ENCODE data around the gene ESRRA.

Gene ESRRA

DNA sequence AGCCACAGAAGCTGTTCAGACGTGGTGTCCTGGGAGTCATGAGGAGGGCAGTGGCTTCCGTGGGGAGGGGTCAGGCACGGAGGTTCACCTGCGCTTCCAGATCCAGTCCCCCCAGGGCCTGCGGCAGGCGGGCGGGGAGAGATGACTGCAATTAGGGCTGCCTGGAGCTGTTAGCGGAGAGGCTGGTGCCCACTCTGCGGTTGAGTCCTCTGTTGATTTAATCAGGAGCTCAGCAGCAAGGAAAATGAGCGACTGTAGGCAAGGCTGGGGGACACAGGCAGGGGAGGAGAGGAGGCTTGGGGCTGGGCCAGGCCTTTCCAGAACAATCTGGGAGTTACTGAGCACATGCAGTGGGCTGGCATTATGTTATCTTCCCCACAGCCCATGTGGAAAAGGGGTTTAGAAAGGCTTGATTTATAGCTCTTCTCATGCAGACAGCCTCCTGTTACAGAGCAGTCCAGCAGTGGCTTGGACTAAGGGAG is 40.9 kb upstream of the ESRRA start:
- peaks cover 32 to 51% of the 10 kb centered on the region in 2 donors for H3K36me3 ChIP-seq (ENCODE audit: control insufficient read depth in 1 of 2, insufficient read depth in 2 of 2, low read length in 2 of 2)
- peaks cover 13 to 14% of the 10 kb centered on the region in 2 donors for H3K4me1 ChIP-seq (ENCODE audit: control insufficient read depth in 1 of 2, insufficient read depth in 2 of 2, low read length in 2 of 2)
- no peak overlapping the region for H3K27ac ChIP-seq (ENCODE audit: low read length)
- H3K9me3 ChIP-seq (ENCODE audit: control insufficient read depth in 1 of 2, low read length in 2 of 2), result no peaks in the 10 kb centered on the region
- H3K27me3 ChIP-seq (ENCODE audit: low read depth, low read length), result no peaks in the 10 kb centered on the region
- H3K4me3 ChIP-seq (ENCODE audit: low read depth in 1 of 2, low read length in 2 of 2), result no peak overlapping the region

- H3K27me3 ChIP-seq (ENCODE audit: low read depth, low read length), result no peaks in the 10 kb centered on the region
- H3K27ac ChIP-seq (ENCODE audit: low read length), result no peak overlapping the region
- H3K9me3 ChIP-seq (ENCODE audit: control insufficient read depth in 1 of 2, low read length in 2 of 2), result no peaks in the 10 kb centered on the region
- H3K4me3 ChIP-seq (ENCODE audit: low read depth in 1 of 2, low read length in 2 of 2), result no peak overlapping the region
- H3K36me3 ChIP-seq (ENCODE audit: control insufficient read depth in 1 of 2, insufficient read depth in 2 of 2, low read length in 2 of 2), result peaks cover 27 to 42% of the 10 kb centered on the region in 2 donors
- H3K4me1 ChIP-seq (ENCODE audit: control insufficient read depth in 1 of 2, insufficient read depth in 2 of 2, low read length in 2 of 2), result peaks cover 13 to 14% of the 10 kb centered on the region in 2 donors
These were observed 39.9 kb upstream of the ESRRA start for GRCh38 chr11:64265176-64266160.

GRCh38 chr11:64266339-64266738 is 39.0 kb upstream of the ESRRA start:
- Histone ChIP-seq H3K36me3 (ENCODE audit: control insufficient read depth in 1 of 2, insufficient read depth in 2 of 2, low read length in 2 of 2) (peaks cover 27 to 38% of the 10 kb centered on the region in 2 donors), H3K27me3 (ENCODE audit: low read depth, low read length) (no peaks in the 10 kb centered on the region), H3K27ac (ENCODE audit: low read length) (no peak overlapping the region), H3K9me3 (ENCODE audit: control insufficient read depth in 1 of 2, low read length in 2 of 2) (no peaks in the 10 kb centered on the region), H3K4me1 (ENCODE audit: control insufficient read depth in 1 of 2, insufficient read depth in 2 of 2, low read length in 2 of 2) (peaks cover 13 to 14% of the 10 kb centered on the region in 2 donors), H3K4me3 (ENCODE audit: low read depth in 1 of 2, low read length in 2 of 2) (no peak overlapping the region)

GRCh38 chr11:64267207-64267945 is 37.9 kb upstream of the ESRRA start:
- H3K4me1 ChIP-seq (ENCODE audit: control insufficient read depth in 1 of 2, insufficient read depth in 2 of 2, low read length in 2 of 2), result peaks cover 14 to 20% of the 10 kb centered on the region in 2 donors
- H3K27me3 ChIP-seq (ENCODE audit: low read depth, low read length), result no peaks in the 10 kb centered on the region
- H3K36me3 ChIP-seq (ENCODE audit: control insufficient read depth in 1 of 2, insufficient read depth in 2 of 2, low read length in 2 of 2), result peaks cover 27% of the 10 kb centered on the region in 2 donors
- no peak overlapping the region for H3K4me3 ChIP-seq (ENCODE audit: low read depth in 1 of 2, low read length in 2 of 2)
- no peaks in the 10 kb centered on the region for H3K9me3 ChIP-seq (ENCODE audit: control insufficient read depth in 1 of 2, low read length in 2 of 2)
- H3K27ac ChIP-seq (ENCODE audit: low read length), result peak overlapping the region; percentile 83

DNA sequence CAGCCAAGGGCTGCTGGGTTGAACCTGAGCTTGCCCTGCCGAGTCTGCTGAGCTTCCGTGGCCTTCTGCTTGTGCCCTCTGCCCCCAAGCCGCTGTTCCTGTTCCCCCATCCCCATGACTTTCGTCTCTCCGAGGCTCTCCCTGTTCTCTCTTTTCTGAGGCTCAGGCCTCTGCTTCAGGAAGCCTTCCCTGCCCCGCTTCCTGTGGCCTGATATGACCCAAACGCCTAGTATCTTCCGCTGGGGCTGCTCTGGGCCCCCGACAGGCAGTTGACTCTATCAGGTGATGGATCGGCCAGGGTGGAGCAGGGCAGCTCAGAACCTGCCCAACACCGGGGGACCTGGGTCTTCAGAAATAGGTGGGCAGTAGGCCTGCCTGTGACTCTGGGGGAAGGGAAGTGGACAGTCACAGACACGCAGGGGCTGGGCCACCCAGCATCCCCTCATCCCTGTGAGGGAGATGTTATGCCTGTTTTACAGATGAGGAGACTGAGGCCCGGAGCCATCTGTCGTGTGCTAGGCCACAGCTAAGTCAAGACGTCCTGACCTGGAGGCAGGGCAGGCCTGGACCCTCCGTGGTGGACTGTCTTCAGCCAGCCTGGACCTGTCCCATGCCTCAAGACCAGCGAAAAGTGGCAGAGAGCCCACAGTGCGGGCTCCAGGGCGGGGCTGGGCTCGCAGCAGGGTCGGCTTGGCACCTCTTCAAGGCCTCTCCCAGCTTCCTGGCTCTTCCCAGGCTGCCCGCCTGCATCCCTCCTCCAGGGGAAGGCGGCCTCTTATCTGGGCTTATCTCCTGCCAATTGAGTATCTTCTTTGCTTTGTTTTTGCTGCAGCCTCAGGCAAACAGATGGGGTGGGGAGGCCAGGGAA is 37.1 kb upstream of the ESRRA start:
- Histone ChIP-seq H3K27me3 (ENCODE audit: low read depth, low read length) (no peaks in the 10 kb centered on the region), H3K4me3 (ENCODE audit: low read depth in 1 of 2, low read length in 2 of 2) (peak overlapping the region; percentile 60 to 71), H3K9me3 (ENCODE audit: control insufficient read depth in 1 of 2, low read length in 2 of 2) (no peaks in the 10 kb centered on the region), H3K36me3 (ENCODE audit: control insufficient read depth in 1 of 2, insufficient read depth in 2 of 2, low read length in 2 of 2) (peaks cover 19 to 24% of the 10 kb centered on the region in 2 donors), H3K4me1 (ENCODE audit: control insufficient read depth in 1 of 2, insufficient read depth in 2 of 2, low read length in 2 of 2) (peaks cover 14 to 22% of the 10 kb centered on the region in 2 donors), H3K27ac (ENCODE audit: low read length) (peak overlapping the region; percentile 83)

DNA sequence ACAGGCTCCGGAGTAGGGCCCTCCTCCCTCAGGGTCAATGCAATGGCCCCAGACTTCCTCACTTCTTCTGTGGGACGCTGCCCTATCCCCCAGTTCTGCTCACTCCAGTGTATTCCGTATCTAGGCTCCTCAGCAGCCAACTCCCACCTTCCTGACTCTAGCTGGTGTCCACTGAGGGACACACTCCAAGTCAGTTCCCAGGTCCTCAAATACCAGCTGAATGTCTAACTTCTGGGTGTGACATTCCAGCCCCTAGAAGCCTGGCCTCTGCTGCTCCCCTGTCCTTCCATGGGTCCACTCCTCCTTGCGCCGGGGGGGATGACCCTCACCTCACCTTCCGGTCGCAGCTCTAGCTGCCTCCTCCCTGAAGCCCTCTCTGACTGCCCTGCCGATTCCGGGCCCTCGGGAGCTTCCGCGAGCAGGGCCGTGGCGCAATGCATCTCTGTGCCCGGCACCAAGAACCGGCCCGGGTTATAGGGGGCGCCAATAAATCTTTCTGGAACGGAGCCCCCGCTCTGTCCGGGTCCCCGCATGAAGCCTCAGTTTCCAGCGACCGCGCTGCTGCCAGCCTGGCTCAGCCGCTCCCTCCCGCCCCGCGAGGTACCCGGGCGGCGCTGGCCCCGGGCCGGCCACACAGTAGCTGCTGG is 36.3 kb upstream of the ESRRA start:
- H3K4me3 ChIP-seq (ENCODE audit: low read depth in 1 of 2, low read length in 2 of 2), result peak overlapping the region; percentile 60 to 71
- H3K4me1 ChIP-seq (ENCODE audit: control insufficient read depth in 1 of 2, insufficient read depth in 2 of 2, low read length in 2 of 2), result peaks cover 14 to 22% of the 10 kb centered on the region in 2 donors
- peaks cover 13 to 16% of the 10 kb centered on the region in 2 donors for H3K36me3 ChIP-seq (ENCODE audit: control insufficient read depth in 1 of 2, insufficient read depth in 2 of 2, low read length in 2 of 2)
- no peaks in the 10 kb centered on the region for H3K9me3 ChIP-seq (ENCODE audit: control insufficient read depth in 1 of 2, low read length in 2 of 2)
- peak overlapping the region; percentile 83 for H3K27ac ChIP-seq (ENCODE audit: low read length)
- H3K27me3 ChIP-seq (ENCODE audit: low read depth, low read length), result no peaks in the 10 kb centered on the region

DNA sequence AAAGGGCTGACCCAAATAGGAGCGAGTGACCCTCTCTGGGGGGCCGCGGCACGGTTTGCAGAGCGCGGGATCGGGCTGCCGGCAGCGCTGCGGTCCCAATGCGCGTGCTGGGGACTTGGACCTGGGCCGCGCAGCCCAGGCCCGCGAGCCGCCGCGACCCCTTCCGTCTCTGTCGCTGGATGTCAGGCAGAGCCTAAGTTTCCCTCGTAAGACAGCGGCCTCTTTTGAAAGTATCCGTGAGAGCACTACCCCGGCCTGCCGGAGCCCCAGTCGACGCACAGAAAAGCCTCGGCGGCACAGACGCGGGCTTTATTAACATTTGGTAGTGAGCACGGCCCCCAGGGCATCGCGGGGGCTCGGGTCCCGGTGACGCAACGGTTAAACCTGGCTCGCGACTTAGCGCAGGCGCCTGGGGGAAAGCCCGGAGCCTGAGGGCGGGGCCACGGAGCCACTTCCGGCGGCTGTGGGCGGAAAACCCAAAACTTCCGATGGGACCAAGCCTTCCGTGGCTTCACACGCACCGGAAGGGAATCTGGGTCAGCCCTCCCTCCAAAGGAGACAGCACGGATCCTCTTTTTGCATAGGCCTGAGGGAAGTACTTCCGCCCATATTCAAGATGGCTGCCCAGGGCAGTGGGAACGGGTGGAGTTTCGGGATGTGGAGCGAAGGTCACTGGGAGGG is 35.6 kb upstream of the ESRRA start:
- Histone ChIP-seq H3K9me3 (ENCODE audit: control insufficient read depth in 1 of 2, low read length in 2 of 2) (no peaks in the 10 kb centered on the region), H3K4me3 (ENCODE audit: low read depth in 1 of 2, low read length in 2 of 2) (peak overlapping the region; percentile 71 to 88), H3K36me3 (ENCODE audit: control insufficient read depth in 1 of 2, insufficient read depth in 2 of 2, low read length in 2 of 2) (peaks cover 13% of the 10 kb centered on the region in 2 donors), H3K4me1 (ENCODE audit: control insufficient read depth in 1 of 2, insufficient read depth in 2 of 2, low read length in 2 of 2) (peaks cover 14 to 22% of the 10 kb centered on the region in 2 donors), H3K27ac (ENCODE audit: low read length) (peak overlapping the region; percentile 98), H3K27me3 (ENCODE audit: low read depth, low read length) (no peaks in the 10 kb centered on the region)

- H3K4me1 ChIP-seq (ENCODE audit: control insufficient read depth in 1 of 2, insufficient read depth in 2 of 2, low read length in 2 of 2), result peaks cover 0 to 9% of the 10 kb centered on the region in 2 donors
- no peak overlapping the region for H3K27ac ChIP-seq (ENCODE audit: low read length)
These were observed 30.1 kb upstream of the ESRRA start for GRCh38 chr11:64275031-64275800.

DNA sequence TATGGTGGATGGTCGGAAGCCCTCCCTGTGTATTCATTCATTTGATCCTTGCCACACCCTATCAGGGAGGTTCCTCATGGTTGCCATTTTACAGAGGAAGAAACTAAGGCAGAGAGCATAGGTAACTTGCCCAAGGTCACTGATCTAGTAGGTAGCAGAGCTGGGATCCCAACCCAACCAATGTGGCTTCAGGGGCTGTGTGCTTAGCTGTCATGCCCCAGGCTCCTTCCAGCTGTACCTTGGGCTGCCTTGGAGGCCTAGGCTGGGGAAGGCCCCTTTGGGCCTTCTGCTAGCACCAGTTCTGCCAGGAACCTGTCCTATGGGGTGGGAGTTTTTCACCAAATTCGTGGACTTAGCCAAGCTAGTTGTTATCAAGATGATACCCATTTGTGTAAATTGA is 29.5 kb upstream of the ESRRA start:
- H3K27ac ChIP-seq (ENCODE audit: low read length), result no peak overlapping the region
- H3K9me3 ChIP-seq (ENCODE audit: control insufficient read depth in 1 of 2, low read length in 2 of 2), result no peaks in the 10 kb centered on the region
- peaks cover 5 to 36% of the 10 kb centered on the region in 2 donors for H3K36me3 ChIP-seq (ENCODE audit: control insufficient read depth in 1 of 2, insufficient read depth in 2 of 2, low read length in 2 of 2)
- no peaks in the 10 kb centered on the region for H3K27me3 ChIP-seq (ENCODE audit: low read depth, low read length)
- H3K4me3 ChIP-seq (ENCODE audit: low read depth in 1 of 2, low read length in 2 of 2), result no peak overlapping the region
- H3K4me1 ChIP-seq (ENCODE audit: control insufficient read depth in 1 of 2, insufficient read depth in 2 of 2, low read length in 2 of 2), result peaks cover 0 to 9% of the 10 kb centered on the region in 2 donors

More at GRCh38 chr11:64275031-64275800, 30.1 kb upstream of the ESRRA start:
- Histone ChIP-seq H3K36me3 (ENCODE audit: control insufficient read depth in 1 of 2, insufficient read depth in 2 of 2, low read length in 2 of 2) (peaks cover 5 to 36% of the 10 kb centered on the region in 2 donors), H3K9me3 (ENCODE audit: control insufficient read depth in 1 of 2, low read length in 2 of 2) (no peaks in the 10 kb centered on the region), H3K27me3 (ENCODE audit: low read depth, low read length) (no peaks in the 10 kb centered on the region), H3K4me3 (ENCODE audit: low read depth in 1 of 2, low read length in 2 of 2) (no peak overlapping the region)

All from muscle layer of duodenum (tissue), 2 donors.